Activated CD4-positive, alpha-beta memory T cell treated with anti-CD3 and anti-CD28 coated beads for 36 hours (primary cell): Measurements from ENCODE around the gene PRM1. TPM values are rescaled to one million over a fixed set of nuclear protein-coding genes. Genes with fewer than 3 reads are reported as not detected.
"Not testable (repeated sequence)": the region's sequence is repeated elsewhere in the genome, so short reads cannot be mapped to it uniquely, and the experiment has no call there.

ENCODE experiments used
- CTCF ChIA-PET: fragments of 350-600 bp; sonication (Branson Sonifier 250); formaldehyde crosslinking; loops from one replicate; lab custom pipeline; 2021; ENCODE audit warnings: antibody characterized with exemption, inconsistent platforms; lab: Charles Lee
- POLR2A ChIA-PET: fragments of 350-600 bp; sonication (Branson Sonifier 250); formaldehyde crosslinking; loops from one replicate; lab custom pipeline; 2021; ENCODE audit warnings: antibody characterized with exemption; lab: Charles Lee
- DNase-seq: peaks from one replicate; pipeline ENCODE4 v3.0.0-alpha.2; 2020
- H3K27ac Mint-ChIP-seq: one replicate; pipeline ENCODE4 v1.8.0; 2021; ENCODE audit warnings: mixed read lengths
- H3K27me3 Mint-ChIP-seq: one replicate; pipeline ENCODE4 v1.8.0; 2021; ENCODE audit warnings: mixed read lengths
- H3K36me3 Mint-ChIP-seq: one replicate; pipeline ENCODE4 v1.8.0; 2021; ENCODE audit warnings: mixed read lengths
- H3K4me1 Mint-ChIP-seq: one replicate; pipeline ENCODE4 v1.8.0; 2021; ENCODE audit warnings: low read depth, mixed read lengths
- H3K4me3 Mint-ChIP-seq: one replicate; pipeline ENCODE4 v1.8.0; 2021; ENCODE audit warnings: mild to moderate bottlenecking, mixed read lengths
- H3K9me3 Mint-ChIP-seq: one replicate; pipeline ENCODE4 v1.8.0; 2021; ENCODE audit warnings: mixed read lengths
- intact Hi-C: fragments of 100-400 bp; cut with micrococcal nuclease; formaldehyde crosslinking; loops from one replicate; pipeline ENCODE4 v1.15.1; 2023
- total RNA-seq, 2 experiments: library from RNA; stranded (reverse); gene quantifications; one replicate each; pipeline ENCODE4 v1.2.3, GENCODE V29; 2021

The PRM1 gene
- total RNA-seq, 2 experiments from 2014 or later = not detected

DNA sequence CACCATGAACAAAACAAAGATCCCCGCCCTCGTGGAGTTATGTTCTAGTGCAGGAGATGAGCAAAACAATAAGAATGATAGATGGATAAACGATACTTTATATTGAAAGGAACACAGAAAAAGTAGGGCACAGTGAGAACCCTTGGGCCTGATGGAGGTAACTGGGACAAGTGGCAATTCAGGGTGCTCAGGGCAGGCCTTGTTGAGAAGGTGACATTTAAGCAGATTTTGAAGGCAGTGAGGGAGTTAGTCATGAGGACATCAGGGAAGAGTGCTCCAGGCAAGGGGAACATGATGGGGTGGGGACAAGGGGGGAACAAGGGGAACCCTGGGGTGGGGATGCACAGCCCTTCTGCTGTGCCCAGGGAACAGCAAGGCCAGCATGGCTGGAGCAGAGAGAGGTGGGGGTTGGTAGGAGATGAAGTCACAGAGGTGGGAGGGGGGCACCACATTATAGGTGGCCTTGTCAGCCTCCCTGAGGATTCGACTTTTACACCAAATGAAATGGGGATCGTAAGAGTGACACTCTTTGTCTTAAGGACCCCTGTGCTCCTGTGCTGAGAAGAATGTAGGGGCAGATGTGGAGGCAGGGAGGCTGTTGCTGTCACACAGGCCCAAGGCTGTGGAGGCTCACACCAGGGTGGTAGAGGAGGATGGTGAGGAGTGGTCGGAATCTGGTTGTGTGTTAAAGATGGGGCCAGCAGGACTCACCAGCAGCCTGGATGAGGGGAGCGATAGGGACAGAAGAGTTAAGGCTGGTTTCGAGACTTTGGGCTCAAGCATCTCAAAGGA lies 9.2 kb upstream of the PRM1 start:
- no peak overlapping the region for H3K4me3 Mint-ChIP-seq
- H3K27ac Mint-ChIP-seq = no peak overlapping the region
- no peaks in the 10 kb centered on the region for H3K36me3 Mint-ChIP-seq

DNA sequence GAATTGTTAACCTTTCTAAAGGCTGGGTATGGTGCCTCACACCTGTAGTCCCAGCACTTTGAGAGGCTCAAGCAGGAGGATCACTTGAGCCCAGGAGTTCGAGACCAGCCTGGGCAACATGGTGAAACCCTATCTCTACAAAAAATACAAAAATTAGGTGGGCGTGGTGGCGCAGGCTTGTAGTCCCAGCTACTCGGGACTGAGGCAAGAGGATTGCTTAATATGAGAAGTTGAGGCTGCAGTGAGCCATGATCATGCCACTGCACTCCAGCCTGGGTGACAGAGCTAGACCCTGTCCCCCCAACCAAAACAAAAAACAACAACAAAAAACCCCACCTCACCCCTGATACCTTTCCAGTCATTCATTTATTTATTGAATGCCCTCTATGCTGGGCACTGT lies 8.6 kb upstream of the PRM1 start:
- CTCF ChIA-PET, H3K9me3 Mint-ChIP-seq, POLR2A ChIA-PET, DNase-seq, H3K36me3 Mint-ChIP-seq, H3K27ac Mint-ChIP-seq, H3K4me3 Mint-ChIP-seq, intact Hi-C loops: not testable (repeated sequence)
- peaks cover 20% of the 10 kb centered on the region for H3K4me1 Mint-ChIP-seq
- peaks cover 10% of the 10 kb centered on the region for H3K27me3 Mint-ChIP-seq

More for the DNA sequence above, 9.2 kb upstream of the PRM1 start:
- intact Hi-C loops = no loop called here
- no peaks in the 10 kb centered on the region for H3K9me3 Mint-ChIP-seq
- CTCF ChIA-PET = no interaction called here
- H3K27me3 Mint-ChIP-seq = peaks cover 10% of the 10 kb centered on the region
- POLR2A ChIA-PET = no interaction called here
- peaks cover 19% of the 10 kb centered on the region for H3K4me1 Mint-ChIP-seq
- no peak for DNase-seq

DNA sequence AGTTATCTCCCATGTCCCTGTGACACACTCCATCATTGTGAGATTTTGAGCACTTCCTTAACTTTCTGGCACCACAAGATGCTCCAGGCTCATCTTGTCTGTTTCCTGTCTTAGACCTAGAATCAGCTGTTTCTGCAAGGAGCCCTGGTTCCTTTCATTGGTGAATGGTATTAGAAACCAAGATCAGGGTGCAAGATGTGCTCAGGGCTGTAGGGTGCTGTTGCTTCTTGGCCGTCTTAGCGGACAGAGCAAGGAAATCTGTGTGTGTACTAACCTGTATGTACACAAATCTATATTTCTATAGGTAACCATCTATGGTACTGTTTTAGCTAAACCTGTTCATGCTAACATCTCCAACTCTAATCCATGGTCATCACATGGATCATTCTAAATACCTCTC lies 8.1 kb upstream of the PRM1 start:
- ChIA-PET POLR2A (no interaction called here), CTCF (no interaction called here)
- peaks cover 20% of the 10 kb centered on the region for H3K4me1 Mint-ChIP-seq
- no peaks in the 10 kb centered on the region for H3K36me3 Mint-ChIP-seq
- peaks cover 10% of the 10 kb centered on the region for H3K27me3 Mint-ChIP-seq
- no peaks in the 10 kb centered on the region for H3K9me3 Mint-ChIP-seq
- DNase-seq = no peak
- intact Hi-C loops = no loop called here
- no peak overlapping the region for H3K27ac Mint-ChIP-seq
- no peak overlapping the region for H3K4me3 Mint-ChIP-seq

DNA sequence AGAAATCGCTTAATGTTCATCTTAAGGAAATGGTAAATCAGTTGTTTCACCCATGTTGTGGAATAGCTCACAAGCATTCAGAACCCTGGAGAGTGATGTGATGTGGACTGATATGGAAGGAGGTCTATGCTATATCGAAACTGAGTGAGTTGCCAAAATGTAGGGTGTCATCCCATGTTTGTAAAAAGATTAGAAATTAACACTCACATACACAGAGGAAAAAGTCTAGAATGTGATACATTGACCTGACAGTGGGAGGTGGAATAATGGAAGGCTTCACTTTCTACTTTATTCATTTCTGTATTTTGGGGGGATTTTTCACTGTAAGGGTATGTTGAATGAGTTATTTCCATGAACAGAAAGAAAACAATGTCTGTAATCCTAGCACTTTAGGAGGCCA lies 4.7 kb upstream of the PRM1 start:
- H3K4me1 Mint-ChIP-seq = peaks cover 20% of the 10 kb centered on the region
- POLR2A ChIA-PET = interaction anchor here (1.0 to 1.2 kb wide), 3 partner anchors 22 to 69 kb away, joined by 3 read pairs; partner anchors contain the start of gene SOCS1

GRCh38 chr16:11283820-11284248 lies 2.7 kb upstream of the PRM1 start:
- no peaks in the 10 kb centered on the region for H3K36me3 Mint-ChIP-seq
- intact Hi-C loops = no loop called here
- no peaks in the 10 kb centered on the region for H3K9me3 Mint-ChIP-seq
- no peak for DNase-seq
- H3K27me3 Mint-ChIP-seq = peaks cover 8% of the 10 kb centered on the region
- ChIA-PET CTCF (interaction anchor here (0.6 to 1.6 kb wide), 2 partner anchors 28 to 88 kb away, joined by 3 to 4 read pairs; partner anchors contain the start of gene SOCS1), POLR2A (no interaction called here)
- no peak overlapping the region for H3K4me3 Mint-ChIP-seq
- no peak overlapping the region for H3K27ac Mint-ChIP-seq
- H3K4me1 Mint-ChIP-seq = peaks cover 20% of the 10 kb centered on the region

More for the DNA sequence above, 4.7 kb upstream of the PRM1 start:
- CTCF ChIA-PET = interaction anchor here (1.3 kb wide), 1 partner anchor 321 kb away, joined by 4 read pairs; no protein-coding TSS in a partner anchor
- Mint-ChIP-seq H3K27ac (peak overlapping the region; percentile 35), H3K4me3 (no peak overlapping the region), H3K9me3 (no peaks in the 10 kb centered on the region), H3K27me3 (peaks cover 8% of the 10 kb centered on the region), H3K36me3 (no peaks in the 10 kb centered on the region)
- no peak for DNase-seq
- intact Hi-C loops = no loop called here

- Mint-ChIP-seq H3K9me3 (no peaks in the 10 kb centered on the region), H3K4me1 (no peaks in the 10 kb centered on the region), H3K4me3 (no peak overlapping the region), H3K36me3 (no peaks in the 10 kb centered on the region), H3K27me3 (peaks cover 3% of the 10 kb centered on the region), H3K27ac (no peak overlapping the region)
- CTCF ChIA-PET = interaction anchor here (1.2 kb wide), 1 partner anchor 93 kb away, joined by 8 read pairs; no protein-coding TSS in a partner anchor
- intact Hi-C loops = no loop called here
- POLR2A ChIA-PET = no interaction called here
- DNase-seq = no peak
Observed at GRCh38 chr16:11278681-11279628, 2.2 kb downstream of the PRM1 start.

GRCh38 chr16:11277607-11278337 lies 3.4 kb downstream of the PRM1 start:
- intact Hi-C loops = no loop called here
- ChIA-PET CTCF (no interaction called here), POLR2A (no interaction called here)
- H3K36me3 Mint-ChIP-seq = no peaks in the 10 kb centered on the region
- no peak overlapping the region for H3K27ac Mint-ChIP-seq
- H3K4me3 Mint-ChIP-seq = no peak overlapping the region
- H3K4me1 Mint-ChIP-seq = no peaks in the 10 kb centered on the region
- DNase-seq = no peak
- no peaks in the 10 kb centered on the region for H3K9me3 Mint-ChIP-seq
- peaks cover 3% of the 10 kb centered on the region for H3K27me3 Mint-ChIP-seq

GRCh38 chr16:11276896-11277593 lies 4.1 kb downstream of the PRM1 start:
- no peak for DNase-seq
- Mint-ChIP-seq H3K9me3 (no peaks in the 10 kb centered on the region), H3K4me1 (no peaks in the 10 kb centered on the region), H3K27ac (no peak overlapping the region), H3K4me3 (no peak overlapping the region), H3K36me3 (no peaks in the 10 kb centered on the region), H3K27me3 (peaks cover under 1% of the 10 kb centered on the region)
- POLR2A ChIA-PET = no interaction called here
- CTCF ChIA-PET = interaction anchor here (0.6 kb wide), 1 partner anchor 235 kb away, joined by 3 read pairs; no protein-coding TSS in a partner anchor
- intact Hi-C loops = no loop called here

DNA sequence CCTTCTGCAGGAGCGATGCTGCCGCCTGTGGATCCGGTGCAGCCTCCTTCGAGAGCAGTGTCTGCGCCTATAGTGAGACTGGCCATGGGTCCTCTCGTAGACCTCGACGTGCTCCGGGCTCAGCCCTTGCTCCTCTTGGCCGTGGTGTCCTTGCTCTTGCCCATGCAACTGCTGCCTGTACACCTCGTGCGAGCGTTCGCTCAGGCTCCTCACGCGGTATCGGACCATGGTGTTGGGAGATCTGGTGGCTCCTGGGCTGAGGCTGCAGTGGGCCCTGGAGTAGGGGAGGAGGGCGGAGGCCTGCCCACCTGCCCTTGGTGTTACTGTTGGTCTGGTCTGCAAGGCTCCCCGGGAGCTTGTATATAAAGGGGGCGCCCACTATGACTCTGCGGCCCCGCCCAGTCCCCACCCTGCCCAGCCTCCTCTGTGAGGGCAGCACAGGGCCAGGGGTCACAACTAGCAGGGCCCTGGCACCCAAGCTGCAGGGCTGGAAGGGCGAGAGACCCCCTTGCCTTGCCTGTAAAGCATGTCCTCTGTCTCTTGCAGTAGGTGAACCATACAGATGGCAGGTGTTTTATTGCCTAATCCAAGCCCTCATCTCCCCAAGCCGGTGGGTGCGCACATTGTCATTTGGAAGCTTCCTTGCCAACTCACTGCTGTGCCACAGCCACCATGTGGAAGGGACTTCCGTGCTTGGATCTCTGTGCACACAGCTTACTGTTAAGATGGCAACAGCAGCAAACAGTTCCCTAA lies 4.8 kb downstream of the PRM1 start, which contains the start of gene PRM2:
Gene PRM2 (minus strand): TSS at position 338 of the 753 bp plus-strand sequence. CDS start 110 bp downstream, at position 228.
- H3K4me3 Mint-ChIP-seq = no peak within 1 kb of the TSS
- no peaks in the 10 kb centered on the region for H3K4me1 Mint-ChIP-seq
- CTCF ChIA-PET = interaction anchor here (0.6 kb wide), 1 partner anchor 234 kb away, joined by 3 read pairs; no protein-coding TSS in a partner anchor
- no peaks in the 10 kb centered on the region for H3K9me3 Mint-ChIP-seq
- POLR2A ChIA-PET = no interaction called here
- no peak within 1 kb of the TSS for H3K27ac Mint-ChIP-seq
- H3K36me3 Mint-ChIP-seq = no peaks in the 10 kb centered on the region
- DNase-seq = no peak
- H3K27me3 Mint-ChIP-seq = no peaks in the 10 kb centered on the region
- intact Hi-C loops = no loop called here

GRCh38 chr16:11274964-11275363 lies 6.2 kb downstream of the PRM1 start:
- intact Hi-C loops = no loop called here
- Mint-ChIP-seq H3K4me3 (no peak overlapping the region), H3K4me1 (no peaks in the 10 kb centered on the region), H3K36me3 (no peaks in the 10 kb centered on the region), H3K27me3 (no peaks in the 10 kb centered on the region), H3K27ac (no peak overlapping the region), H3K9me3 (no peaks in the 10 kb centered on the region)
- DNase-seq = no peak
- POLR2A ChIA-PET = no interaction called here
- CTCF ChIA-PET = no interaction called here
